Smooth muscle cell (in vitro differentiated cells): Measurements from ENCODE around the gene XRCC2. TPM values are rescaled to one million over a fixed set of nuclear protein-coding genes. Genes with fewer than 3 reads are reported as not detected.

ENCODE experiments used
- DNase-seq: peaks from one replicate; lab custom pipeline; 2025; ENCODE audit not compliant: unreplicated experiment; lab: John Stamatoyannopoulos, UW
- H2AFZ ChIP-seq: fragments of 200-600 bp; sonication (generic); 2 replicates; pipeline ENCODE4 v1.6.0; 2016; ENCODE audit warnings: antibody characterized with exemption, low read depth, mild to moderate bottlenecking
- H3F3A ChIP-seq: fragments of 200-600 bp; sonication (generic); 2 replicates; pipeline ENCODE4 v1.6.0; 2017; ENCODE audit warnings: antibody characterized with exemption, low read depth
- H3K27ac ChIP-seq: fragments of 200-600 bp; sonication (generic); 2 replicates; pipeline ENCODE4 v1.5.1; 2016; ENCODE audit warnings: low read depth, mild to moderate bottlenecking
- H3K27me3 ChIP-seq: fragments of 200-600 bp; sonication (generic); 2 replicates; pipeline ENCODE4 v1.6.1; 2016; ENCODE audit warnings: low read depth, mild to moderate bottlenecking
- H3K36me3 ChIP-seq: fragments of 200-600 bp; sonication (generic); 2 replicates; pipeline ENCODE4 v1.5.1; 2016; ENCODE audit warnings: low read depth
- H3K4me1 ChIP-seq: fragments of 200-600 bp; sonication (generic); 2 replicates; pipeline ENCODE4 v1.5.1; 2016; ENCODE audit warnings: low read depth
- H3K4me2 ChIP-seq: fragments of 200-600 bp; sonication (generic); 2 replicates; pipeline ENCODE4 v1.6.0; 2016; ENCODE audit warnings: mild to moderate bottlenecking
- H3K4me3 ChIP-seq: fragments of 200-600 bp; sonication (generic); 2 replicates; pipeline ENCODE4 v1.5.1; 2016; ENCODE audit warnings: mild to moderate bottlenecking
- H3K79me2 ChIP-seq: fragments of 200-600 bp; sonication (generic); 2 replicates; pipeline ENCODE4 v1.6.0; 2016; ENCODE audit warnings: low read depth, mild to moderate bottlenecking
- H3K9ac ChIP-seq: fragments of 200-600 bp; sonication (generic); 2 replicates; pipeline ENCODE4 v1.6.0; 2016; ENCODE audit warnings: low read depth
- H3K9me3 ChIP-seq: fragments of 200-600 bp; sonication (generic); replicated peaks from 2 replicates; pipeline ENCODE4 v1.5.1; 2016; ENCODE audit warnings: low read depth
- H4K20me1 ChIP-seq: fragments of 200-600 bp; sonication (generic); 2 replicates; pipeline ENCODE4 v1.6.0; 2016; ENCODE audit warnings: low read depth
- WGBS: methylation state at CpG from one replicate; pipeline ENCODE4 v1.1.7; 2016; ENCODE audit warnings: low lambda C conversion rate; 5-methylcytosine and 5-hydroxymethylcytosine counted together
- polyA plus RNA-seq: library from polyadenylated mRNA; unstranded; fragments of >200 nt; fragmentation: Nextera tagmentation; extraction: Ambion mirVana; gene quantifications from 2 replicates; pipeline ENCODE4 v1.2.1, GENCODE V29; 2016
- total RNA-seq: library from RNA; depleted of rRNA; stranded (reverse); fragments of >200 nt; gene quantifications from 2 replicates; pipeline ENCODE4 v1.2.3, GENCODE V29; 2014
- TF ChIP-seq, protein P1 (sequence below): fragments of 200-600 bp; sonication (generic); IDR thresholded peaks from 2 replicates; pipeline ENCODE4 v1.5.1; 2017; ENCODE audit warnings: borderline replicate concordance, mild to moderate bottlenecking, antibody characterized with exemption; ENCODE audit not compliant: insufficient read depth, poor library complexity, severe bottlenecking

Gene XRCC2
- total and polyA plus RNA-seq, 2 experiments from 2014 or later: 0.72 to 1.8 TPM

DNA sequence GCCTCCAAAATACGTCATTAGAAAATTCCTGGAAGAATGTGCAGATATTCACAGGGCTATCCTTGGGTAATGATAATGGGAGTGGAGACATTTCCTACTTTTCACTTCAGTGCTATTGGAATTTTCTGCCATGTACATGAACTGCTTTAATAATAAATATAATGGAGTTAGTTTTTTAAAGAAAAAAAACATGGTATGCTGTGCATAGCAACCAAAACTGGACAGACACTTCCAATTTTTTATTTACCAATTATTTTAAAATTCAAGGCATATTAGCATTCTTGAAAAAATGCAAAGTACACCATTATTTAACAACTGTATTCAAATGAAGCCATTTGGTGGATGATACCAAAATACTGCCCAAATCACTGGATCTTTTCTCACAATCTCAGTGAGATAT lies 3.3 kb downstream of the XRCC2 start:
- DNase-seq: no peak

DNA sequence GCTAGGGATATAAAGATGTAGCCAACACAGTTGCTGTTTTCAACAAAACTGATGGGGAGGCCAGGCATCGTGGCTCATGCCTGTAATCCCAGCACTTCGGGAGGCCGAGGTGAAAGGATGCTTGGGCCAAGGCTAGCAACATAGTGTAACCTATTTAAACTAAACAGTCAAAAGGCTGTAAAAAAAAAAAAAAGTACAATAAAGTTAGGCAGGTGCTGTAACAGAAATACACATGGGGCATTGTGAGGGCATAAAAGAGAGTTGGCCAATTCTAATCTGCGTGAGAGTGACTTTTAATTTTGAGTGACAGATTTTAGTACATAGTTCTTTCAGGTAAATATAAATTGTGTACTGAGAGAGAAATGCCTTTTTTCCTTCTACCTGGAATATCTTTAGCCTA lies 6.2 kb downstream of the XRCC2 start:
- H3K79me2 ChIP-seq: peaks cover 38% of the 10 kb centered on the region
- H3K9ac ChIP-seq: no peak overlapping the region
- H3K4me1 ChIP-seq: peaks cover 1% of the 10 kb centered on the region
- no peaks in the 10 kb centered on the region for H3K27me3 ChIP-seq
- no peaks in the 10 kb centered on the region for H3K36me3 ChIP-seq
- H3F3A ChIP-seq: no peaks in the 10 kb centered on the region
- TF ChIP-seq, protein P1, sequence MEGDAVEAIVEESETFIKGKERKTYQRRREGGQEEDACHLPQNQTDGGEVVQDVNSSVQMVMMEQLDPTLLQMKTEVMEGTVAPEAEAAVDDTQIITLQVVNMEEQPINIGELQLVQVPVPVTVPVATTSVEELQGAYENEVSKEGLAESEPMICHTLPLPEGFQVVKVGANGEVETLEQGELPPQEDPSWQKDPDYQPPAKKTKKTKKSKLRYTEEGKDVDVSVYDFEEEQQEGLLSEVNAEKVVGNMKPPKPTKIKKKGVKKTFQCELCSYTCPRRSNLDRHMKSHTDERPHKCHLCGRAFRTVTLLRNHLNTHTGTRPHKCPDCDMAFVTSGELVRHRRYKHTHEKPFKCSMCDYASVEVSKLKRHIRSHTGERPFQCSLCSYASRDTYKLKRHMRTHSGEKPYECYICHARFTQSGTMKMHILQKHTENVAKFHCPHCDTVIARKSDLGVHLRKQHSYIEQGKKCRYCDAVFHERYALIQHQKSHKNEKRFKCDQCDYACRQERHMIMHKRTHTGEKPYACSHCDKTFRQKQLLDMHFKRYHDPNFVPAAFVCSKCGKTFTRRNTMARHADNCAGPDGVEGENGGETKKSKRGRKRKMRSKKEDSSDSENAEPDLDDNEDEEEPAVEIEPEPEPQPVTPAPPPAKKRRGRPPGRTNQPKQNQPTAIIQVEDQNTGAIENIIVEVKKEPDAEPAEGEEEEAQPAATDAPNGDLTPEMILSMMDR: no peak
- H3K4me3 ChIP-seq: no peak overlapping the region
- no peak for DNase-seq
- no peaks in the 10 kb centered on the region for H4K20me1 ChIP-seq
- no peak overlapping the region for H3K4me2 ChIP-seq
- WGBS: 99% methylated on average over 4 of the region's 4 CpGs
- no peak overlapping the region for H2AFZ ChIP-seq
- no peak overlapping the region for H3K27ac ChIP-seq
- H3K9me3 ChIP-seq: no peaks in the 10 kb centered on the region

More for the DNA sequence above, 3.3 kb downstream of the XRCC2 start:
- H3F3A ChIP-seq: no peaks in the 10 kb centered on the region
- no peaks in the 10 kb centered on the region for H4K20me1 ChIP-seq
- peaks cover 40% of the 10 kb centered on the region for H3K79me2 ChIP-seq
- H3K4me1 ChIP-seq: peaks cover 11% of the 10 kb centered on the region
- no peak overlapping the region for H3K27ac ChIP-seq
- no peak overlapping the region for H2AFZ ChIP-seq
- no peak overlapping the region for H3K4me2 ChIP-seq
- H3K9ac ChIP-seq: no peak overlapping the region
- no peaks in the 10 kb centered on the region for H3K27me3 ChIP-seq
- WGBS: 94% methylated on average over 1 of the region's 1 CpG
- H3K4me3 ChIP-seq: no peak overlapping the region
- H3K36me3 ChIP-seq: no peaks in the 10 kb centered on the region
- TF ChIP-seq, protein P1: no peak
- no peaks in the 10 kb centered on the region for H3K9me3 ChIP-seq

DNA sequence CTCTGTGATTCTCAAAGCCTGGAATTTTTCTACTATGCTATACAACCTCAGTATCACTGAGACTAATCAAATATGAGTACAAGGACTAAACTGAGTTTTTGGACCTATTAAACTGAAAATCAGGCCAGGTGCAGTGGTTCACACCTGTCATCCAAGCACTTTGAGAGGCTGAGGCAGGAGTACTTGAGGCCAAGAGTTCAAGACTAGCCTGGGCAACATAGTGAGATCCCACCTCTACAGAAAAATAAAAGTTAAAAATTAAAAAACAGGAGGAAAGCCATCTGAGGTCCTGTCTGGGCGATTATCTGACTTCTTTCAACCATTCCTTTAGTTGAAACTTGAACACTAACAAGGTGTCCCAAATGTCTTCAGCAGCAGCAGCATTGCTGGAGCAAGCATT lies 7.0 kb downstream of the XRCC2 start:
- no peak overlapping the region for H2AFZ ChIP-seq
- WGBS: 96% methylated on average over 1 of the region's 1 CpG
- H3K79me2 ChIP-seq: peaks cover 32% of the 10 kb centered on the region

DNA sequence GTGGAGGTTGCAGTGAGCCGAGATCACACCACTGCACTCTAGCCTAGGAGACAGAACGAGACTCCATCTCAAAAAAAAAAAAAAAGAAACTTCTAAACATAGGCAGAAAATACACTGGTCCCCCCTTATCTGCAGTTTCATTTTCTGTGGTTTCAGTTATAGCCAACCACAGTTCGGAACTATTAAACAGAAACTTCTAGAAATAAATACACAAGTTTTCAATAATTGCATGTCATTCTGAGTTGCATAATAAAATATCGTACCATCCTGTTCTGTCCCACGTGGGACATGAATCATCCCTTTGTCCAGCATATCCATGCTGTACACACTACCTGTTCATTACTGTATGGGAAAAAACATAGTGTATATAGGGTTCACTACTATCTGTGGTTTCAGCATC lies 8.0 kb downstream of the XRCC2 start:
- Histone ChIP-seq H3K79me2 (peaks cover 24% of the 10 kb centered on the region), H3K4me2 (no peak overlapping the region), H3F3A (no peaks in the 10 kb centered on the region), H4K20me1 (no peaks in the 10 kb centered on the region), H3K4me3 (no peak overlapping the region), H2AFZ (no peak overlapping the region), H3K27me3 (no peaks in the 10 kb centered on the region), H3K27ac (no peak overlapping the region), H3K4me1 (no peaks in the 10 kb centered on the region), H3K9me3 (no peaks in the 10 kb centered on the region), H3K9ac (no peak overlapping the region), H3K36me3 (no peaks in the 10 kb centered on the region)
- WGBS: 91% methylated on average over 5 of the region's 5 CpGs
- DNase-seq: no peak
- TF ChIP-seq, protein P1: no peak

More for the DNA sequence above, 7.0 kb downstream of the XRCC2 start:
- no peak for DNase-seq
- H3K27me3 ChIP-seq: no peaks in the 10 kb centered on the region
- no peaks in the 10 kb centered on the region for H3K4me1 ChIP-seq
- no peak overlapping the region for H3K27ac ChIP-seq
- no peaks in the 10 kb centered on the region for H3F3A ChIP-seq
- H3K9me3 ChIP-seq: no peaks in the 10 kb centered on the region
- H3K9ac ChIP-seq: no peak overlapping the region
- H4K20me1 ChIP-seq: no peaks in the 10 kb centered on the region
- no peaks in the 10 kb centered on the region for H3K36me3 ChIP-seq
- TF ChIP-seq, protein P1: no peak
- H3K4me3 ChIP-seq: no peak overlapping the region
- no peak overlapping the region for H3K4me2 ChIP-seq
